ENCODE measurements around the gene UBE2N.

- no peak for TF ChIP-seq CTCF (IDR thresholded peaks at IDR 0.05 in 4 of 5, conservative IDR thresholded peaks at IDR 0.05 in 1 of 5)
- no peak for TF ChIP-seq POLR2A (IDR thresholded peaks at IDR 0.05)
These were observed 81.1 kb downstream of the UBE2N start for GRCh38 chr12:93360688-93361087.

All from gastrocnemius medialis (tissue), 4 donors.